CD8-positive, alpha-beta memory T cell (primary cell): ENCODE measurements around the gene CALN1. TPM values are rescaled to one million over a fixed set of nuclear protein-coding genes. Genes with fewer than 3 reads are reported as not detected.
A peak's percentile ranks its signal among the peaks of the same experiment; 100 is the strongest.

Experiments
- CTCF ChIA-PET: fragments of 350-600 bp; sonication (Branson Sonifier 250); formaldehyde crosslinking; loops from one replicate; lab custom pipeline; 2021; ENCODE audit warnings: antibody characterized with exemption; lab: Charles Lee
- POLR2A ChIA-PET: fragments of 350-600 bp; sonication (Branson Sonifier 250); formaldehyde crosslinking; loops from one replicate; lab custom pipeline; 2021; ENCODE audit warnings: antibody characterized with exemption; lab: Charles Lee
- DNase-seq, 5 donors: peaks; one replicate each; pipeline versions ENCODE4 v3.0.0 to v3.0.0-alpha.2; 2020 to 2022; ENCODE audit warnings: mixed read lengths in 1 of 5
- H3K27ac ChIP-seq: one replicate; pipeline ENCODE4 v1.7.0; 2013; ENCODE audit warnings: low read depth, mild to moderate bottlenecking, low read length, moderate library complexity
- H3K27me3 ChIP-seq: 2 replicates; pipeline ENCODE4 v1.7.0; 2013; ENCODE audit warnings: low read length, mild to moderate bottlenecking; ENCODE audit not compliant: insufficient read depth, poor library complexity, severe bottlenecking
- H3K36me3 ChIP-seq: 2 replicates; pipeline ENCODE4 v1.7.0; 2013; ENCODE audit warnings: mild to moderate bottlenecking, low read length, moderate library complexity; ENCODE audit not compliant: insufficient read depth
- H3K4me1 ChIP-seq: 2 replicates; pipeline ENCODE4 v1.7.0; 2013; ENCODE audit warnings: mild to moderate bottlenecking, low read length, moderate library complexity; ENCODE audit not compliant: insufficient read depth
- H3K4me3 ChIP-seq: 2 replicates; pipeline ENCODE4 v1.7.0; 2013; ENCODE audit warnings: mild to moderate bottlenecking, low read length
- H3K9me3 ChIP-seq: 2 replicates; pipeline ENCODE4 v1.7.0; 2013; ENCODE audit warnings: mild to moderate bottlenecking, low read length
- H3K27ac Mint-ChIP-seq, 8 donors: one replicate each; pipeline ENCODE4 v1.8.0; 2020 to 2021; ENCODE audit warnings: mixed read lengths in 8 of 8, mild to moderate bottlenecking in 6 of 8, inconsistent platforms in 3 of 8, moderate library complexity in 3 of 8
- H3K27me3 Mint-ChIP-seq, 2 donors: one replicate each; pipeline ENCODE4 v1.8.0; 2020 to 2021; ENCODE audit warnings: mixed read lengths in 2 of 2, mild to moderate bottlenecking in 1 of 2, moderate library complexity in 1 of 2
- H3K36me3 Mint-ChIP-seq, 3 donors: one replicate each; pipeline ENCODE4 v1.8.0; 2020 to 2021; ENCODE audit warnings: mixed read lengths in 3 of 3, inconsistent platforms in 1 of 3, mild to moderate bottlenecking in 1 of 3
- H3K4me1 Mint-ChIP-seq, 3 donors: one replicate each; pipeline ENCODE4 v1.8.0; 2020 to 2021; ENCODE audit warnings: mixed read lengths in 3 of 3, inconsistent platforms in 1 of 3, mild to moderate bottlenecking in 1 of 3
- H3K4me3 Mint-ChIP-seq, 7 donors: one replicate each; pipeline ENCODE4 v1.8.0; 2020 to 2021; ENCODE audit warnings: mixed read lengths in 7 of 7, mild to moderate bottlenecking in 6 of 7, moderate library complexity in 4 of 7, inconsistent platforms in 2 of 7
- H3K9me3 Mint-ChIP-seq, 5 donors: one replicate each; pipeline ENCODE4 v1.8.0; 2020 to 2022; ENCODE audit warnings: mixed read lengths in 5 of 5, mild to moderate bottlenecking in 3 of 5, moderate library complexity in 2 of 5, inconsistent platforms in 1 of 5
- polyA plus RNA-seq: library from polyadenylated mRNA; unstranded; fragments of 300-500 nt; fragmentation: Illumina TruSeq; gene quantifications from one replicate; pipeline ENCODE4 v1.2.3, GENCODE V29; 2021
- total RNA-seq, 2 experiments: library from RNA; stranded (reverse); gene quantifications; one replicate each; pipeline ENCODE4 v1.2.3, GENCODE V29; 2021

CALN1 gene
- total and polyA plus RNA-seq, 3 experiments from 2014 or later = not detected

DNA sequence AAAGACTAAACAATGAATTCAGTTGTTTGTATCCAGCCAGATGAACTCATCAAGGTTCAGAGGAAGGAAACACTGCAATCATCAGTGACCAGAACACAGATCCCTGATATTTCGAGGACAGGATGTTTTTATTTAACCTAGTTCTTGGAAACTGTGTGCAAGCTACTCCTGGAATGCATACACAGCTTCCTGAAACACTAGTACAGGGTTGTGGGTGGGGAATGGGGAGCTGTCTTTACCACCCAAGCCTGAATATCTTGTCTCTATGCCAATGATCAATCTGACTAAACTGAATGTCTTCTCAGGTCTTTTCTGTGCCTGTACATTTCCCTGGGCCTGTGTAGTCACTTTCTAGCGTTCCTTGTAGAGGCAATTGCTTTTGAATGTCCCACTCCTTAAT, 374.6 kb downstream of the CALN1 start:
- Histone ChIP-seq H3K36me3 (no peaks in the 10 kb centered on the region), H3K27ac (no peak overlapping the region), H3K9me3 (no peaks in the 10 kb centered on the region), H3K4me3 (no peak overlapping the region), H3K27me3 (no peaks in the 10 kb centered on the region), H3K4me1 (no peaks in the 10 kb centered on the region)
- no peak overlapping the region for H3K27ac Mint-ChIP-seq
- peaks cover 10 to 28% (median 13%) of the 10 kb centered on the region in 5 donors for H3K9me3 Mint-ChIP-seq
- H3K27me3 Mint-ChIP-seq = no peaks in the 10 kb centered on the region
- DNase-seq = no peak
- no peaks in the 10 kb centered on the region for H3K4me1 Mint-ChIP-seq
- POLR2A ChIA-PET = no interaction called here
- no peak overlapping the region for H3K4me3 Mint-ChIP-seq
- CTCF ChIA-PET = no interaction called here
- H3K36me3 Mint-ChIP-seq = peaks cover 0 to 3% (median 0%) of the 10 kb centered on the region in 3 donors

DNA sequence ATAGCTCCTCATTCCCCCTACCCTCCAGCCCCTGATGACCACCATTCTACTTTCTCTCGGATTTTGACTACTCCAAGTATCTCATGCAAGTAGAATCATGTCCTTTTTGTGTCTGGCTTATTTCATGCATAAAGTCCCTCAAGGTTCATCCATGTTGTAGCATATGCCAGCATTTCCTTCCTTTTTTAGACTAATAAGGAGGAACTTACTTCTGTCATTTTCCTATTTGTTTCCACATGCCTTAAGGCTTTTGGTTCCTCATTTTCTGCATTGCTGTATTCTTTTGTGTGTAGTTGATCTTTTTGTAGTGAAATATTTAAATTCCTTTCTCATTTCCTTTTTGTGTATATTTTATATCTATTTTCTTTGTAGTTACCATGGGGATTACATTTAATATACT, 376.9 kb downstream of the CALN1 start:
- Mint-ChIP-seq H3K4me3 (no peak overlapping the region), H3K36me3 (peaks cover 0 to 3% (median 0%) of the 10 kb centered on the region in 3 donors), H3K4me1 (no peaks in the 10 kb centered on the region), H3K27me3 (no peaks in the 10 kb centered on the region), H3K27ac (no peak overlapping the region), H3K9me3 (peaks cover 8 to 23% (median 13%) of the 10 kb centered on the region in 5 donors)
- no peak overlapping the region for H3K27ac ChIP-seq
- ChIA-PET POLR2A (no interaction called here), CTCF (no interaction called here)
- no peak for DNase-seq
- H3K4me1 ChIP-seq = no peaks in the 10 kb centered on the region
- no peak overlapping the region for H3K4me3 ChIP-seq
- no peaks in the 10 kb centered on the region for H3K27me3 ChIP-seq
- H3K9me3 ChIP-seq = no peaks in the 10 kb centered on the region
- no peaks in the 10 kb centered on the region for H3K36me3 ChIP-seq

DNA sequence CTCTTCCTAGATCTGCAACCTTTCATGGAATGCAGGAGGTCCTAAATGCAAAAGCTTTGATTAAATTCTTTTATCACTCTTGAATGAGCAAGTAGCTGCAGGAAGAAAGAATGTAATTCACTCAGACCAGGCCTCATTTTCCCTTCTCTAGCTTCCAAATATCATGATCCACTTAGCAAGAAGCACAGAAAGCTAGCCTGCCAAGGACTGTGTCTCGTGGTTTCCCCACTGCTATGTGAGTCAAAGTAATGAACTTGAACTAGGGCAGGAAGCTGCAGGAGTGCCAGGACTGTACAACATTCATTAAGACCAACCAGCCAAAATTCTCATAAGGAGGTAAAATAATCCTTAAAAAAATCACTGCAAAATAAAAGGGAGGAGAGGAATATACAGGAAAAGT, 379.2 kb downstream of the CALN1 start:
- Histone ChIP-seq H3K9me3 (no peaks in the 10 kb centered on the region), H3K4me3 (no peak overlapping the region), H3K4me1 (no peaks in the 10 kb centered on the region), H3K27me3 (no peaks in the 10 kb centered on the region), H3K27ac (no peak overlapping the region), H3K36me3 (no peaks in the 10 kb centered on the region)
- no peaks in the 10 kb centered on the region for H3K27me3 Mint-ChIP-seq
- DNase-seq = no peak
- no peak overlapping the region for H3K27ac Mint-ChIP-seq
- ChIA-PET CTCF (no interaction called here), POLR2A (no interaction called here)
- no peaks in the 10 kb centered on the region for H3K36me3 Mint-ChIP-seq
- peaks cover 12 to 20% (median 13%) of the 10 kb centered on the region in 5 donors for H3K9me3 Mint-ChIP-seq
- no peak overlapping the region for H3K4me3 Mint-ChIP-seq
- no peaks in the 10 kb centered on the region for H3K4me1 Mint-ChIP-seq

DNA sequence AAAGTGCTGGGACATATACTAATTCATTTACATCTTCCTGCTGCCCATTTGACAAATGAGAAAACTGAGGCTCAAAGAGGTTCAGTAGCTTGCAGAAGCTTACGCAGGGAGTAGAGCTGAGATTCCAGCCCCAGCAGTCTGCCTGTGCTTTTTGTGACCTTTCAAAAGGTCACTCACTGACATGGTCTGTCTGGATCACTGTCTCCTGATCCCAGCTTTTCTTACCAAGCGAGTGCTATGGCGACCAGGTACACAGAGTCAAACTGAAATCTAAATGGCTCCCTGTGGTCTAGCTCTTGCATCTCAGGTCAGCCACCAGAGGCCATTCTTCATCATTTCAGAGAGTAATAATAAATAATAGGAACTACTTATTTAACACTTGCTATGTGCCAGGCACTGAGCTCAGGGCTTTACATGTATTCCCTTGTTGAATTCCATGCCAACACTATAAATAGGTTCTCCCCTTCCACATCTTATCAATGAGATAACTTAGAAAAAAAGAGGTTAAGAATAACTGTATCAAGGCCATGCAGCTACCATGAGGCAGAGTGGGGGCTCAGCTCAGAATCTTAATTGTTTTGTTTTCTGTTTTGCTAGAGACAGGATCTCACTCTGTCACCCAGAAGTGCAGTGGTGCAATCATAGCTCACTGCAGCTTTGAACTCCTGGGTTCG, 381.0 kb downstream of the CALN1 start:
- no peaks in the 10 kb centered on the region for H3K4me1 Mint-ChIP-seq
- H3K9me3 Mint-ChIP-seq = peaks cover 6 to 24% (median 10%) of the 10 kb centered on the region in 5 donors
- no peaks in the 10 kb centered on the region for H3K27me3 Mint-ChIP-seq
- H3K27me3 ChIP-seq = no peaks in the 10 kb centered on the region
- ChIA-PET POLR2A (no interaction called here), CTCF (interaction anchor here (0.7 kb wide), 1 partner anchor 25 kb away, joined by 3 read pairs; no protein-coding TSS in a partner anchor)
- no peak for DNase-seq
- no peak overlapping the region for H3K4me3 Mint-ChIP-seq
- H3K36me3 ChIP-seq = no peaks in the 10 kb centered on the region
- H3K36me3 Mint-ChIP-seq = no peaks in the 10 kb centered on the region
- no peaks in the 10 kb centered on the region for H3K9me3 ChIP-seq
- H3K27ac Mint-ChIP-seq = no peak overlapping the region
- no peaks in the 10 kb centered on the region for H3K4me1 ChIP-seq
- H3K4me3 ChIP-seq = no peak overlapping the region
- no peak overlapping the region for H3K27ac ChIP-seq

DNA sequence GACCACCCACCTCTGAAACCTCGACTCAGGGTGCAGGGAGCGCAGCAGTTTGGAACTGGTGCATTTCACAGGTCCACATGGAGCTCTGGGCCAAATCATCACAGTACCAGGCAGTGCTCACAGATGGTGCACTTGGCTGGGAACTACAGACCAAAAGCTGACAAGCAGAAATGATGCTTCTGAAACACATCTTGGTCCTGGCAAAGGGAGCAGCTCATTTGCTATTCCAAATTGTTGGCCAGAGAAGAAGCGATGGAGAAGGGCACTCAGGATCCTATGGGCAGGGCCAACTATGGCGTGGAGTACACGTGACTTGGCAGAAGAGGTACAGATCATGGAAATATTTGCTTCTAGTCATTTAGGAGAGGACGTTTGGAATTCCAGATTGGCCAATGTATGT, 383.9 kb downstream of the CALN1 start:
- no peaks in the 10 kb centered on the region for H3K36me3 ChIP-seq
- ChIA-PET CTCF (no interaction called here), POLR2A (no interaction called here)
- Mint-ChIP-seq H3K4me1 (no peaks in the 10 kb centered on the region), H3K4me3 (no peak overlapping the region), H3K36me3 (no peaks in the 10 kb centered on the region), H3K9me3 (peaks cover 0 to 21% (median 9%) of the 10 kb centered on the region in 5 donors), H3K27ac (no peak overlapping the region), H3K27me3 (no peaks in the 10 kb centered on the region)
- H3K4me1 ChIP-seq = no peaks in the 10 kb centered on the region
- no peak overlapping the region for H3K27ac ChIP-seq
- no peak overlapping the region for H3K4me3 ChIP-seq
- no peaks in the 10 kb centered on the region for H3K27me3 ChIP-seq
- DNase-seq = no peak
- no peaks in the 10 kb centered on the region for H3K9me3 ChIP-seq

DNA sequence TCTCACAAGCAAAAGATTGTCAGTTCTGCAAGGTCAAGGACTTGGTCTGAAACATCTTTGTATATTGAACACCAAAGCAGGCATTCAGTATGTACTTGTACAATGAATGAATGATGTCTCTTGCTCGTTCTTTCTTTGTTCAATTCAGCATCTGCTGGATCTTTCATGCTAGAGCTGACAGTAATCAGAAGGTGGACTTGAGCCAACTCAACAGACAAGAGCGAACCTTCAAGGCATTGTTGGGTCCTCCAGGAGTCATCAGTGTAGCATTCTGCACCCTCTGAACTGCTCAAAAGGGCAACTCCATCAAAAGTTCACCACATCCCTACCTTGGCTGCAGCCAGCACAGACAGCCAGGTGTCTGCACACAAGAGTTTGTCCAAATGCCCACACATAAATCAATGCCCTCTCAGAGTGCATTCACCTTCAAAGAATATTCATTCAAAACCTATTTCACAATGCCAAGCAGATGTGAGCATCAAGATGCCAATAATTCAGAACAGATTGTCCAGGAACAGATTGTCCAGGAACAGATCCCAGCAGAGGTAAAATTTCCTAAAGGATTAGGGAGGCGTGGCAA, 386.7 kb downstream of the CALN1 start:
- H3K27ac ChIP-seq = no peak overlapping the region
- peaks cover 0 to 3% (median 0%) of the 10 kb centered on the region in 3 donors for H3K36me3 Mint-ChIP-seq

DNA sequence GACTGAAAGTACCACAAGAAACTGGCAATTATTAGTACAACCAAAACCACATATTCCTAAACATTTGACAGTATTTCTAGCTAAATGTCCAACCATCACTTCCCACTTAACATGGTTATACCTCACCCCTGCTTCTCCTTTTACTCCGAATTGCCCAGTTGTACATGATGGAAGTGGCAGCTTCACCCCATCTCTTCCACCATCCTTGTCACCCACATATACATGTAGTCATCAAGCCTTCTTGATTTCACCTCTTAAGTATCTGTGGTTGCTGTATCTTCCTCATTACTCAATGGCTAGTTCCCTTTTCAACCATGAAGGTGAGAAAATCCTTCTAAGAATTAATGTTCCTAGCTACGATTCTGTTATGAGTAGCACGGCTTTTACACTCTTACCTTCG, 388.2 kb downstream of the CALN1 start:
- H3K4me3 Mint-ChIP-seq = no peak overlapping the region
- H3K36me3 Mint-ChIP-seq = peaks cover 0 to 3% (median 0%) of the 10 kb centered on the region in 3 donors
- no peaks in the 10 kb centered on the region for H3K4me1 Mint-ChIP-seq
- peaks cover 0 to 20% (median 14%) of the 10 kb centered on the region in 5 donors for H3K9me3 Mint-ChIP-seq
- DNase-seq = no peak
- peaks cover 0 to 2% of the 10 kb centered on the region in 2 donors for H3K27me3 Mint-ChIP-seq
- Histone ChIP-seq H3K4me1 (no peaks in the 10 kb centered on the region), H3K27me3 (no peaks in the 10 kb centered on the region), H3K4me3 (no peak overlapping the region), H3K36me3 (no peaks in the 10 kb centered on the region), H3K27ac (peak overlapping the region; percentile 13), H3K9me3 (no peaks in the 10 kb centered on the region)
- ChIA-PET CTCF (no interaction called here), POLR2A (no interaction called here)
- H3K27ac Mint-ChIP-seq = no peak overlapping the region

More for the DNA sequence above, 386.7 kb downstream of the CALN1 start:
- Histone ChIP-seq H3K4me1 (no peaks in the 10 kb centered on the region), H3K36me3 (no peaks in the 10 kb centered on the region), H3K4me3 (no peak overlapping the region), H3K27me3 (no peaks in the 10 kb centered on the region), H3K9me3 (no peaks in the 10 kb centered on the region)
- Mint-ChIP-seq H3K4me1 (no peaks in the 10 kb centered on the region), H3K9me3 (peaks cover 0 to 17% (median 16%) of the 10 kb centered on the region in 5 donors), H3K27ac (no peak overlapping the region), H3K4me3 (no peak overlapping the region), H3K27me3 (peaks cover 0 to 2% of the 10 kb centered on the region in 2 donors)
- ChIA-PET POLR2A (no interaction called here), CTCF (no interaction called here)
- DNase-seq = no peak

DNA sequence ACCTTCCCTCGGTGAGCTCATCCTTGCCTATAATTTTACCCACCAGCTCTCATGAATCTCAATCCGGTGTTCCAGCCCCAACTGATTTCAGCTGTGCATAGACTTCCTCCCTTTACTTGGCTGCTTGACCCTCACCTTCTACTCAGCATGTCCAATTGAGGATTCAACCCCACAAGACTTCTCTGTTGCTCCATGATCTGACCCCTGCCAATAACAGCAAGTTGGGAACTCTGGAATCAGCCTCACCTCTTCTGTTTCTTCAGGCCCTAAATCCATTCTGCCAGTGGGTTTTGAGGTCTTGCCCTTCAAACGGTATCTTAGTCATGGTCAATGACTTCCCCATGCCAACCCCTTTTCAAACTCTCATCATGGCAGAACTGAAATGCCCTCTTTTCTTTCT, 390.4 kb downstream of the CALN1 start:
- Mint-ChIP-seq H3K4me3 (no peak overlapping the region), H3K27ac (no peak overlapping the region), H3K36me3 (peaks cover 0 to 3% (median 0%) of the 10 kb centered on the region in 3 donors), H3K9me3 (peaks cover 0 to 15% (median 12%) of the 10 kb centered on the region in 5 donors), H3K4me1 (no peaks in the 10 kb centered on the region), H3K27me3 (peaks cover 0 to 2% of the 10 kb centered on the region in 2 donors)
- Histone ChIP-seq H3K27me3 (no peaks in the 10 kb centered on the region), H3K4me1 (no peaks in the 10 kb centered on the region), H3K9me3 (no peaks in the 10 kb centered on the region), H3K27ac (no peak overlapping the region), H3K36me3 (no peaks in the 10 kb centered on the region), H3K4me3 (no peak overlapping the region)
- ChIA-PET POLR2A (no interaction called here), CTCF (no interaction called here)
- DNase-seq = no peak
